Measurements from ENCODE around the gene ALDOC. TPM values are rescaled to one million over a fixed set of nuclear protein-coding genes. Genes with fewer than 3 reads are reported as not detected.

The ALDOC gene
- polyA plus RNA-seq, 2 of the 4 experiments (the other 2 are of a cell fraction), result 1.9 to 6.3 TPM

DNA sequence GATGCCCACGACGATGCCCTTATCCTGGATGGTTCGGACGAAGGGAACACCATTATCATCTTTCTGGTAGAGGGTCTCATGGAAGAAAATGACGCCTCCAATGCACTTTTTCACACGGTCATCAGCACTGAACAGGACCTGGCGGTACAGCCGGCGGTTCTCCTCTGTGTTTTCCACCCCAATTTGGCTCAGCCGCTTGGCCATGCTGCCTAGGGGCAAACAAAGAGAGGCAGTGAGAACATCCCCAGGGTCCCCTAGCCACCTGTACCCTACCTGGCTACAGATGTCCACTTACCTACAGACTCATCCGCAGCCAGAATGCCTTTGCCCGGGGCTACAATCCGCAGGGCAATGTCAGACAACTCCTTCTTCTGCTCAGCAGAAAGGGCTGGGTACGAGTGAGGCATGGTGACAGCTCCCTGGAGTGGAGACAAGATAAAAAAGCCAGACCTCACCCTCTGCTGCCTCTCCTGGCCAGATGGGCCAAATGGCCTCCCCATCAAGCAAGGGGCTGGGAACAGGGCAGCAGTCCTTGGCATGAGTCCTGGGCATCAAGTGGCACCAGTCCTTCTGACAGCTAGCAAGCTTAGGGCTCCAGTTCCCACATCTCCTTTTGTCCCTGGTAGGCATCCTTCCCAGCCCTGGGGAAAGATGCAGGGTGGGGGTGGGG, 1.4 kb downstream of the ALDOC start:
- ATAC-seq (no peak), DNase-seq (ENCODE audit: low read depth in 1 of 2, low spot score in 1 of 2) (no peak), FAIRE-seq (no peak)
- Histone ChIP-seq H3K4me2 (no peak overlapping the region), H3K4me1 (peaks cover 24% of the 10 kb centered on the region), H3K9me3 (no peaks in the 10 kb centered on the region), H3K4me3 (no peak overlapping the region), H3K27ac (no peak overlapping the region)
- CTCF ChIA-PET, result interaction anchor here (0.5 to 2.6 kb wide), 8 partner anchors 9 to 115 kb away, joined by 3 to 11 read pairs (median 3); no protein-coding TSS in a partner anchor
- TF ChIP-seq KDM1A (IDR thresholded peaks at IDR 0.05; ENCODE audit: low read depth) (no peak), ZC3H11A (IDR thresholded peaks at IDR 0.05) (no peak), ZNF302 (CRISPR knock-in tag; IDR thresholded peaks at IDR 0.05) (no peak), BHLHE40 (IDR thresholded peaks at IDR 0.05; ENCODE audit: low read depth, low read length) (no peak), HOXB13 (CRISPR knock-in tag; IDR thresholded peaks at IDR 0.05; ENCODE audit: low read depth) (no peak), BCL3 (IDR thresholded peaks at IDR 0.05) (no peak), ESRRA (IDR thresholded peaks at IDR 0.05; ENCODE audit: borderline replicate concordance, low read length) (no peak), FOSL2 (IDR thresholded peaks at IDR 0.05) (no peak), FOSL2 (CRISPR knock-in tag; IDR thresholded peaks at IDR 0.05) (no peak), RAD21 (conservative IDR thresholded peaks at IDR 0.05 in 1 of 2, IDR thresholded peaks at IDR 0.05 in 1 of 2) (no peak), KDM5A (IDR thresholded peaks at IDR 0.05) (no peak), CBX2 (IDR thresholded peaks at IDR 0.05; ENCODE audit: borderline replicate concordance, low read depth) (no peak), NPAS2 (CRISPR knock-in tag; IDR thresholded peaks at IDR 0.05; ENCODE audit: borderline replicate concordance) (no peak), HOXB5 (CRISPR knock-in tag; IDR thresholded peaks at IDR 0.05) (no peak), EHMT2 (IDR thresholded peaks at IDR 0.05; ENCODE audit: low read depth) (no peak), HEYL (CRISPR knock-in tag; IDR thresholded peaks at IDR 0.05) (no peak), CHD4 (IDR thresholded peaks at IDR 0.05; ENCODE audit: borderline replicate concordance) (no peak), PHF8 (IDR thresholded peaks at IDR 0.05; ENCODE audit: borderline replicate concordance, low read depth) (no peak), NR3C1 (IDR thresholded peaks at IDR 0.05) (no peak)
- WGBS (ENCODE audit: missing lambda C conversion rate), result 89% methylated on average over 14 of the region's 14 CpGs
- POLR2A ChIA-PET, result no interaction called here

DNA sequence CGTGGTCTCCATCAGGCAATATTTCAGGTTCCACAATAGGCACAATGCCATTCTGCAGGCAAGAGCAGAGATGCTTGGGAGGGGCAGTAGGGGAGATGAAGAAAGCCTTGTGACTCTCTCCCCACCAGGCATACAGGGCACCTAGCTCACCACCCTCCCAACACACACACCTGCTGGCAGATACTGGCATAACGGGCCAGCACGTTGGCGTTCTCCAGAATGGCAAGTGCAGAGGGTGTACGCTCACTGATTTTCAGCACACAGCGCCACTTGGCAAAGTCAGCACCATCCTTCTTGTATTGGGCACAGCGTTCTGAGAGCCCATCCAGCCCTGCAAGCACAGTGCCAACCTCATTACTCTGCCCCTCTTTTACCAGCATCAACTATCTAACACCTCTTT, 2.2 kb downstream of the ALDOC start:
- no peaks in the 10 kb centered on the region for H3K9me3 ChIP-seq
- DNase-seq (ENCODE audit: low read depth in 1 of 2, low spot score in 1 of 2) (peak in 1 of 2 experiments; percentile 41), ATAC-seq (no peak), FAIRE-seq (no peak)
- 82% methylated on average over 7 of the region's 7 CpGs for WGBS (ENCODE audit: missing lambda C conversion rate)
- TF ChIP-seq FOSB (CRISPR knock-in tag; IDR thresholded peaks at IDR 0.05) (no peak), ZFP36 (IDR thresholded peaks at IDR 0.05; ENCODE audit: borderline replicate concordance, partially characterized antibody) (no peak), EHF (CRISPR knock-in tag; IDR thresholded peaks at IDR 0.05) (no peak), MAZ (IDR thresholded peaks at IDR 0.05; ENCODE audit: borderline replicate concordance, low read depth, low read length) (no peak), BHLHE40 (IDR thresholded peaks at IDR 0.05; ENCODE audit: low read depth, low read length) (no peak), TFCP2L1 (CRISPR knock-in tag; IDR thresholded peaks at IDR 0.05) (no peak), HEYL (CRISPR knock-in tag; IDR thresholded peaks at IDR 0.05) (no peak), FOXS1 (CRISPR knock-in tag; IDR thresholded peaks at IDR 0.05) (no peak), ELK1 (IDR thresholded peaks at IDR 0.05; ENCODE audit: low read depth, low read length) (no peak), CTCF (IDR thresholded peaks at IDR 0.05) (no peak), ZSCAN20 (CRISPR knock-in tag; IDR thresholded peaks at IDR 0.05) (no peak)
- TF ChIP-seq, protein P1, sequence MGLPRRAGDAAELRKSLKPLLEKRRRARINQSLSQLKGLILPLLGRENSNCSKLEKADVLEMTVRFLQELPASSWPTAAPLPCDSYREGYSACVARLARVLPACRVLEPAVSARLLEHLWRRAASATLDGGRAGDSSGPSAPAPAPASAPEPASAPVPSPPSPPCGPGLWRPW (IDR thresholded peaks at IDR 0.05), result no peak
- TF ChIP-seq, protein P2, sequence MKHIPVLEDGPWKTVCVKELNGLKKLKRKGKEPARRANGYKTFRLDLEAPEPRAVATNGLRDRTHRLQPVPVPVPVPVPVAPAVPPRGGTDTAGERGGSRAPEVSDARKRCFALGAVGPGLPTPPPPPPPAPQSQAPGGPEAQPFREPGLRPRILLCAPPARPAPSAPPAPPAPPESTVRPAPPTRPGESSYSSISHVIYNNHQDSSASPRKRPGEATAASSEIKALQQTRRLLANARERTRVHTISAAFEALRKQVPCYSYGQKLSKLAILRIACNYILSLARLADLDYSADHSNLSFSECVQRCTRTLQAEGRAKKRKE (CRISPR knock-in tag; IDR thresholded peaks at IDR 0.05; ENCODE audit: low read depth), result no peak
- peaks cover 30% of the 10 kb centered on the region for H3K4me1 ChIP-seq
- ChIA-PET CTCF (interaction anchor here (2.6 kb wide), 1 partner anchor 80 kb away, joined by 11 read pairs; no protein-coding TSS in a partner anchor), POLR2A (no interaction called here)
- no peak overlapping the region for H3K4me2 ChIP-seq
- H3K4me3 ChIP-seq, result no peak overlapping the region
- no peak overlapping the region for H3K27ac ChIP-seq
